Measurements from ENCODE around the gene MDGA2. TPM values are rescaled to one million over a fixed set of nuclear protein-coding genes. Genes with fewer than 3 reads are reported as not detected.

The MDGA2 gene
- total RNA-seq, 5 donors from 2014 or later (not counting 1 experiment from before 2014, with no cell fraction given), result not detected

DNA sequence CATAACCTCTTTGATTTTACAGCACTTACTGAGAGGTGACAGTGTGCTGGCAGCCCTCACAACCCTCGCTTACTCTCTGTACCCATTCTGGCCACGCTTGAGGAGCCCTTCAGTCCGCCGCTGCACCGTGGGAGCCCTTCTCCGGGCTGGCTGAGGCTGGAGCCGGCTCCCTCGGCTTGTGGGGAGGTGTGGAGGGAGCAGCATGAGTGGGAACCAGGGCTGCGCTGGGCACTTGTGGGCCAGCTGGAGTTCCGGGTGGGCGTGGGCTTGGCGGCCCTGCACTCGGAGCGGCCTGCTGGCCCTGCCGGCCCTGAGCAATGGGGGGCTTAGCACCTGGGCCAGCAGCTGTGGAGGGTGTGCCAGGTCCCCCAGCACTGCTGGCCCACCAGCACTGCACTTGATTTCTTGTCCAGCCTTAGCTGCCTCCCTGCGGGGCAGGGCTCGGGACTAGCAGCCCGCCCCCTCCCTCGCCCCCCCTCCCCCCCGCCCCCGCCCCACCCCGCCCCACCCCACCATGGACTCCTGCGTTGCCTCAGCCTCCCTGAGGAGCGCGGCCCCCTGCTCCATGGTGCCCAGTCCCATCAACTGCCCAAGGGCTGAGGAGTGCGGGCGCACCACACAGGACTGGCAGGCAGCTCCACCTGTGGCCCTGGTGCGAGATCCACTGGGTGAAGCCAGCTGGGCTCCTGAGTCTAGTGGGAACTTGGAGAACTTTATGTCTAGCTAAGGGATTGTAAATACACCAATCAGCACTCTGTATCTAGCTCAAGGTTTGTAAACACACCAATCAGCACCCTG, 9.9 kb downstream of the MDGA2 start:
- Mint-ChIP-seq H3K4me3 (no peak overlapping the region), H3K4me1 (no peaks in the 10 kb centered on the region), H3K27me3 (peaks cover 0 to 4% of the 10 kb centered on the region in 2 donors), H3K36me3 (no peaks in the 10 kb centered on the region), H3K27ac (no peak overlapping the region), H3K9me3 (peaks cover 2 to 8% (median 4%) of the 10 kb centered on the region in 3 donors)
- DNase-seq (no peak), ATAC-seq (replicated peaks in 1 of 4) (no peak)
- H3K4me3 ChIP-seq (ENCODE audit: control insufficient read depth in 1 of 2, extremely low read depth in 1 of 2, low read length in 1 of 2), result no peak overlapping the region
- POLR2A ChIA-PET, result no interaction called here
- no peaks in the 10 kb centered on the region for H3K4me1 ChIP-seq (ENCODE audit: control insufficient read depth in 1 of 2, extremely low read depth in 1 of 2, insufficient read depth in 2 of 2, low read length in 2 of 2)
- 83% methylated on average over 10 of the region's 28 CpGs for WGBS (ENCODE audit: insufficient coverage)
- H3K27me3 ChIP-seq (replicated peaks in 1 of 2; ENCODE audit: control insufficient read depth in 2 of 2, extremely low read depth in 1 of 2, insufficient read depth in 2 of 2, low read length in 1 of 2), result no peaks in the 10 kb centered on the region
- H3K36me3 ChIP-seq (ENCODE audit: control insufficient read depth in 2 of 2, extremely low read depth in 1 of 2, insufficient read depth in 1 of 2, low read length in 1 of 2), result no peaks in the 10 kb centered on the region
- CTCF ChIA-PET, result no interaction called here
- no peaks in the 10 kb centered on the region for H3K9me3 ChIP-seq
- no peak overlapping the region for H3K27ac ChIP-seq (ENCODE audit: low read length)

GRCh38 chr14:47662466-47662865, 12.9 kb downstream of the MDGA2 start:
- ChIA-PET CTCF (no interaction called here), POLR2A (no interaction called here)
- WGBS (ENCODE audit: insufficient coverage), result no CpG with 5 or more reads among the region's 2 CpGs
- no peak overlapping the region for H3K27ac ChIP-seq (ENCODE audit: low read length)
- Mint-ChIP-seq H3K4me1 (no peaks in the 10 kb centered on the region), H3K9me3 (peaks cover under 1 to 11% (median 8%) of the 10 kb centered on the region in 3 donors), H3K4me3 (no peak overlapping the region), H3K27ac (no peak overlapping the region), H3K36me3 (no peaks in the 10 kb centered on the region), H3K27me3 (no peaks in the 10 kb centered on the region)
- ATAC-seq (replicated peaks in 1 of 4), result no peak
- no peaks in the 10 kb centered on the region for H3K27me3 ChIP-seq (replicated peaks in 1 of 2; ENCODE audit: control insufficient read depth in 2 of 2, extremely low read depth in 1 of 2, insufficient read depth in 2 of 2, low read length in 1 of 2)
- H3K9me3 ChIP-seq, result no peaks in the 10 kb centered on the region
- H3K4me1 ChIP-seq (ENCODE audit: control insufficient read depth in 1 of 2, extremely low read depth in 1 of 2, insufficient read depth in 2 of 2, low read length in 2 of 2), result no peaks in the 10 kb centered on the region
- no peak overlapping the region for H3K4me3 ChIP-seq (ENCODE audit: control insufficient read depth in 1 of 2, extremely low read depth in 1 of 2, low read length in 1 of 2)
- no peaks in the 10 kb centered on the region for H3K36me3 ChIP-seq (ENCODE audit: control insufficient read depth in 2 of 2, extremely low read depth in 1 of 2, insufficient read depth in 1 of 2, low read length in 1 of 2)
- DNase-seq, result no peak

DNA sequence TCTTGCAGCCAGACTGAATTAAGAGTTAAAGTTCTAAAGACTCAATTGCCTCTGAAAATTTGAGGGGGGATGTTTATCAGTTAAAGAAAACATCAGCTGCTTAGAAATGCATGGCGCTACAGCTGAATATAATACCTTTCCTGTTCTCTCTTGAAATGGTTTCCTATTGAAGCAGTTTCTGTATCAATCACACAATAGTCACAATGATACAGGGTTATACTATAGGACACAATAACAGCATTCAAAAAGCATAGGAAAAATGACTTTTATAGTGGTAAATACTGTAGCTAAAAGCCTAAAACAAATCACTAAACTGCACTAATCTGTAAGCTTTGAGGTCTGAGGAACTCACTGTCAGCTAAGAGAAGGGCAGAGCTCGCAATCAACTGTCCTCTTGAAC, 15.2 kb downstream of the MDGA2 start:
- 25% methylated on average over 2 of the region's 2 CpGs for WGBS (ENCODE audit: insufficient coverage)
- POLR2A ChIA-PET, result no interaction called here
- H3K4me1 Mint-ChIP-seq, result no peaks in the 10 kb centered on the region
- H3K4me1 ChIP-seq (ENCODE audit: control insufficient read depth in 1 of 2, extremely low read depth in 1 of 2, insufficient read depth in 2 of 2, low read length in 2 of 2), result no peaks in the 10 kb centered on the region
- CTCF ChIA-PET, result no interaction called here
- no peaks in the 10 kb centered on the region for H3K27me3 Mint-ChIP-seq
- no peaks in the 10 kb centered on the region for H3K36me3 ChIP-seq (ENCODE audit: control insufficient read depth in 2 of 2, extremely low read depth in 1 of 2, insufficient read depth in 1 of 2, low read length in 1 of 2)
- H3K27ac Mint-ChIP-seq, result no peak overlapping the region
- H3K36me3 Mint-ChIP-seq, result no peaks in the 10 kb centered on the region
- no peaks in the 10 kb centered on the region for H3K9me3 ChIP-seq
- H3K4me3 Mint-ChIP-seq, result no peak overlapping the region
- H3K4me3 ChIP-seq (ENCODE audit: control insufficient read depth in 1 of 2, extremely low read depth in 1 of 2, low read length in 1 of 2), result no peak overlapping the region
- DNase-seq (no peak), ATAC-seq (replicated peaks in 1 of 4) (no peak)
- H3K9me3 Mint-ChIP-seq, result peaks cover 0 to 11% (median 7%) of the 10 kb centered on the region in 3 donors
- H3K27ac ChIP-seq (ENCODE audit: low read length), result no peak overlapping the region
- H3K27me3 ChIP-seq (replicated peaks in 1 of 2; ENCODE audit: control insufficient read depth in 2 of 2, extremely low read depth in 1 of 2, insufficient read depth in 2 of 2, low read length in 1 of 2), result no peaks in the 10 kb centered on the region

DNA sequence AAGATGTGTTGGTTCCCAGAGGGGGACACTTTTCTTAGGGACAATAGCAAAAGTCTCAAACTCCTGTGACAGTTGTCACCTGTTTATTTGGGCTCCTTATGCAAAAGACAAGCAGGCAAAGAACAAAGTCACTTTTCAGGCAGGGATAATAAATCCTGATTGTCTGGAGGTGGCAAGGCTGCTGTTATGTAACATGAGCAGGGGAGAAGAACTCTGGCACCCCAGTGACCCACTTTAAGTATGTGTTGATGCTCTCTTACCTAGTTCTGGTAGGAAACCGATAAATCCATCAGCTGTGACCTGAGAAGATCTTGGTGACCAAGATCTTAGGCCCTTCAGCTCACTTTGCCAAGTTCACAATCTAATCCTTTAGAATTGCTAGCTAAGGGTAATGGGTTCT, 17.4 kb downstream of the MDGA2 start:
- WGBS (ENCODE audit: insufficient coverage), result no CpG with 5 or more reads among the region's 1 CpG
- no peak overlapping the region for H3K27ac ChIP-seq (ENCODE audit: low read length)
- Mint-ChIP-seq H3K36me3 (no peaks in the 10 kb centered on the region), H3K4me3 (no peak overlapping the region), H3K9me3 (peaks cover 0 to 6% (median 3%) of the 10 kb centered on the region in 3 donors), H3K27ac (no peak overlapping the region), H3K27me3 (no peaks in the 10 kb centered on the region), H3K4me1 (no peaks in the 10 kb centered on the region)
- no peaks in the 10 kb centered on the region for H3K9me3 ChIP-seq
- DNase-seq (no peak), ATAC-seq (replicated peaks in 1 of 4) (no peak)
- no peaks in the 10 kb centered on the region for H3K36me3 ChIP-seq (ENCODE audit: control insufficient read depth in 2 of 2, extremely low read depth in 1 of 2, insufficient read depth in 1 of 2, low read length in 1 of 2)
- POLR2A ChIA-PET, result no interaction called here
- H3K4me1 ChIP-seq (ENCODE audit: control insufficient read depth in 1 of 2, extremely low read depth in 1 of 2, insufficient read depth in 2 of 2, low read length in 2 of 2), result no peaks in the 10 kb centered on the region
- CTCF ChIA-PET, result no interaction called here
- H3K4me3 ChIP-seq (ENCODE audit: control insufficient read depth in 1 of 2, extremely low read depth in 1 of 2, low read length in 1 of 2), result no peak overlapping the region
- no peaks in the 10 kb centered on the region for H3K27me3 ChIP-seq (replicated peaks in 1 of 2; ENCODE audit: control insufficient read depth in 2 of 2, extremely low read depth in 1 of 2, insufficient read depth in 2 of 2, low read length in 1 of 2)

DNA sequence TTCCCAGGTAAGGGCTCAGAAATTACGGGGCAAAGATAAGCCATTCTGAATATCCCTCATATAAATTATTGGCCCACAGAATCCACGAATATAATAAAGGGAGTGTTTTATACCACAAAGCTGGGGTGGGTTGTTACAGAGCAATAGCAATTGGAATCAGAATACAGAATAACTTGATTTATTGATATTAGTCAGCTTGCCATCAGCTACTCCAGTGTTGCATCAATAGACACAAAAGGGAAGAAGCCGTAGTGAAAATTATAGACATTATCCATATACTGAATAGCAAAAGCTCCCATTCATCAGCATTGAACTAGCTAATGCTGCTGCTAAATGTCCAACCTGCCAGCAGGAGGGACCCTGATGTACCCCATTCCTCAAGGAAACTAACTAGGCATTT, 18.3 kb downstream of the MDGA2 start:
- no peak for ATAC-seq (replicated peaks in 1 of 4)
- Histone ChIP-seq H3K27me3 (replicated peaks in 1 of 2; ENCODE audit: control insufficient read depth in 2 of 2, extremely low read depth in 1 of 2, insufficient read depth in 2 of 2, low read length in 1 of 2) (no peaks in the 10 kb centered on the region), H3K9me3 (no peaks in the 10 kb centered on the region), H3K36me3 (ENCODE audit: control insufficient read depth in 2 of 2, extremely low read depth in 1 of 2, insufficient read depth in 1 of 2, low read length in 1 of 2) (no peaks in the 10 kb centered on the region), H3K27ac (ENCODE audit: low read length) (no peak overlapping the region), H3K4me3 (ENCODE audit: control insufficient read depth in 1 of 2, extremely low read depth in 1 of 2, low read length in 1 of 2) (no peak overlapping the region), H3K4me1 (ENCODE audit: control insufficient read depth in 1 of 2, extremely low read depth in 1 of 2, insufficient read depth in 2 of 2, low read length in 2 of 2) (no peaks in the 10 kb centered on the region)
- no peaks in the 10 kb centered on the region for H3K36me3 Mint-ChIP-seq
- WGBS (ENCODE audit: insufficient coverage), result no CpG with 5 or more reads among the region's 3 CpGs
- no peak overlapping the region for H3K27ac Mint-ChIP-seq
- H3K27me3 Mint-ChIP-seq, result no peaks in the 10 kb centered on the region
- no peak for DNase-seq
- H3K4me3 Mint-ChIP-seq, result no peak overlapping the region
- ChIA-PET POLR2A (no interaction called here), CTCF (no interaction called here)
- no peaks in the 10 kb centered on the region for H3K4me1 Mint-ChIP-seq
- H3K9me3 Mint-ChIP-seq, result peaks cover 0 to 6% (median 3%) of the 10 kb centered on the region in 3 donors

GRCh38 chr14:47651337-47651736, 24.1 kb downstream of the MDGA2 start:
- Mint-ChIP-seq H3K36me3 (no peaks in the 10 kb centered on the region), H3K9me3 (peaks cover 0 to 8% (median 3%) of the 10 kb centered on the region in 3 donors), H3K4me3 (no peak overlapping the region), H3K27ac (no peak overlapping the region), H3K27me3 (no peaks in the 10 kb centered on the region), H3K4me1 (no peaks in the 10 kb centered on the region)
- no peak overlapping the region for H3K4me3 ChIP-seq (ENCODE audit: control insufficient read depth in 1 of 2, extremely low read depth in 1 of 2, low read length in 1 of 2)
- POLR2A ChIA-PET, result no interaction called here
- H3K27me3 ChIP-seq (replicated peaks in 1 of 2; ENCODE audit: control insufficient read depth in 2 of 2, extremely low read depth in 1 of 2, insufficient read depth in 2 of 2, low read length in 1 of 2), result no peaks in the 10 kb centered on the region
- H3K36me3 ChIP-seq (ENCODE audit: control insufficient read depth in 2 of 2, extremely low read depth in 1 of 2, insufficient read depth in 1 of 2, low read length in 1 of 2), result no peaks in the 10 kb centered on the region
- CTCF ChIA-PET, result no interaction called here
- WGBS (ENCODE audit: insufficient coverage), result 96% methylated on average over 2 of the region's 5 CpGs
- no peak for ATAC-seq (replicated peaks in 1 of 4)
- no peaks in the 10 kb centered on the region for H3K9me3 ChIP-seq
- no peak for DNase-seq
- no peaks in the 10 kb centered on the region for H3K4me1 ChIP-seq (ENCODE audit: control insufficient read depth in 1 of 2, extremely low read depth in 1 of 2, insufficient read depth in 2 of 2, low read length in 2 of 2)
- H3K27ac ChIP-seq (ENCODE audit: low read length), result no peak overlapping the region

- DNase-seq (no peak), ATAC-seq (replicated peaks in 1 of 4) (no peak)
- no peak overlapping the region for H3K27ac ChIP-seq (ENCODE audit: low read length)
- no peak overlapping the region for H3K4me3 ChIP-seq (ENCODE audit: control insufficient read depth in 1 of 2, extremely low read depth in 1 of 2, low read length in 1 of 2)
- ChIA-PET POLR2A (no interaction called here), CTCF (no interaction called here)
- no peaks in the 10 kb centered on the region for H3K4me1 ChIP-seq (ENCODE audit: control insufficient read depth in 1 of 2, extremely low read depth in 1 of 2, insufficient read depth in 2 of 2, low read length in 2 of 2)
- H3K27me3 ChIP-seq (replicated peaks in 1 of 2; ENCODE audit: control insufficient read depth in 2 of 2, extremely low read depth in 1 of 2, insufficient read depth in 2 of 2, low read length in 1 of 2), result no peaks in the 10 kb centered on the region
- Mint-ChIP-seq H3K4me3 (no peak overlapping the region), H3K9me3 (peaks cover 1 to 12% (median 4%) of the 10 kb centered on the region in 3 donors), H3K27me3 (no peaks in the 10 kb centered on the region), H3K36me3 (no peaks in the 10 kb centered on the region), H3K4me1 (no peaks in the 10 kb centered on the region), H3K27ac (no peak overlapping the region)
- no peaks in the 10 kb centered on the region for H3K36me3 ChIP-seq (ENCODE audit: control insufficient read depth in 2 of 2, extremely low read depth in 1 of 2, insufficient read depth in 1 of 2, low read length in 1 of 2)
- no peaks in the 10 kb centered on the region for H3K9me3 ChIP-seq
- 88% methylated on average over 2 of the region's 3 CpGs for WGBS (ENCODE audit: insufficient coverage)
Measured at GRCh38 chr14:47637753-47638152, 37.7 kb downstream of the MDGA2 start.
